Tibial artery (tissue), 4 donors: ENCODE measurements around the gene DLX4.

Experiments
- DNase-seq, 2 donors: peaks; one replicate each; pipeline ENCODE4 v3.0.0-alpha.2; 2019
- H3K27ac ChIP-seq, 2 donors: fragments of 200-600 bp; sonication (generic) in 1 of 2; 1 replicate in 1 of 2; 2 replicates in 1 of 2; pipeline ENCODE4 v1.5.1; 2018 to 2019; ENCODE audit warnings: mild to moderate bottlenecking in 1 of 2
- H3K27me3 ChIP-seq, 2 donors: fragments of 200-600 bp; sonication (generic) in 1 of 2; one replicate each; pipeline versions ENCODE4 v1.5.1 to v1.6.0; 2016 to 2019
- H3K36me3 ChIP-seq, 3 donors: fragments of 200-600 bp; sonication (generic) in 2 of 3; one replicate each; pipeline ENCODE4 v1.5.1; 2016 to 2019; ENCODE audit warnings: mild to moderate bottlenecking in 2 of 3
- H3K4me1 ChIP-seq, 4 donors: fragments of 200-600 bp; sonication (generic) in 2 of 4; 1 replicate in 3 of 4; 2 replicates in 1 of 4; pipeline ENCODE4 v1.5.1; 2016 to 2019
- H3K4me3 ChIP-seq, 2 donors: fragments of 200-600 bp; sonication (generic) in 1 of 2; 1 replicate in 1 of 2; 2 replicates in 1 of 2; pipeline ENCODE4 v1.5.1; 2018 to 2019; ENCODE audit warnings: mild to moderate bottlenecking in 2 of 2
- H3K9me3 ChIP-seq, 3 donors: fragments of 200-600 bp; sonication (generic) in 1 of 3; one replicate each; pipeline ENCODE4 v1.5.1; 2016 to 2019
- CTCF ChIP-seq, 2 experiments: fragments of 200-600 bp in 1 of 2; fragments of 450-650 bp in 1 of 2; IDR thresholded peaks; one replicate each; pipeline ENCODE4 v1.5.1; 2017 to 2019; ENCODE audit warnings: antibody characterized with exemption in 2 of 2, mild to moderate bottlenecking in 1 of 2, moderate library complexity in 1 of 2
- intact Hi-C: fragments of 100-400 bp; cut with DNase I; formaldehyde crosslinking; loops from one replicate; pipeline ENCODE4 v1.15.0; 2023; ENCODE audit warnings: low total_unique reads

Gene DLX4

GRCh38 chr17:49965524-49965909 lies 3.5 kb upstream of the DLX4 start:
- no peaks in the 10 kb centered on the region for H3K9me3 ChIP-seq
- H3K27ac ChIP-seq = no peak overlapping the region
- peaks cover 0 to 43% (median 26%) of the 10 kb centered on the region in 4 donors for H3K4me1 ChIP-seq
- no peak overlapping the region for H3K4me3 ChIP-seq
- no peaks in the 10 kb centered on the region for H3K36me3 ChIP-seq
- H3K27me3 ChIP-seq = peaks cover 14 to 94% of the 10 kb centered on the region in 2 donors
- no peak for TF ChIP-seq CTCF (IDR thresholded peaks at IDR 0.05)
- intact Hi-C loops = no loop called here
- DNase-seq = no peak

GRCh38 chr17:49966767-49967166 lies 2.2 kb upstream of the DLX4 start:
- no peak overlapping the region for H3K27ac ChIP-seq
- peaks cover 0 to 49% (median 31%) of the 10 kb centered on the region in 4 donors for H3K4me1 ChIP-seq
- H3K9me3 ChIP-seq = no peaks in the 10 kb centered on the region
- DNase-seq = no peak
- H3K36me3 ChIP-seq = no peaks in the 10 kb centered on the region
- H3K4me3 ChIP-seq = no peak overlapping the region
- H3K27me3 ChIP-seq = peaks cover 14 to 100% of the 10 kb centered on the region in 2 donors
- intact Hi-C loops = no loop called here
- TF ChIP-seq CTCF (IDR thresholded peaks at IDR 0.05) = no peak

GRCh38 chr17:49967205-49967604 lies 1.8 kb upstream of the DLX4 start:
- H3K9me3 ChIP-seq = no peaks in the 10 kb centered on the region
- DNase-seq = no peak
- H3K4me3 ChIP-seq = no peak overlapping the region
- no peak overlapping the region for H3K27ac ChIP-seq
- intact Hi-C loops = no loop called here
- no peaks in the 10 kb centered on the region for H3K36me3 ChIP-seq
- no peak for TF ChIP-seq CTCF (IDR thresholded peaks at IDR 0.05)
- peaks cover 15 to 100% of the 10 kb centered on the region in 2 donors for H3K27me3 ChIP-seq
- peaks cover 0 to 53% (median 35%) of the 10 kb centered on the region in 4 donors for H3K4me1 ChIP-seq

DNA sequence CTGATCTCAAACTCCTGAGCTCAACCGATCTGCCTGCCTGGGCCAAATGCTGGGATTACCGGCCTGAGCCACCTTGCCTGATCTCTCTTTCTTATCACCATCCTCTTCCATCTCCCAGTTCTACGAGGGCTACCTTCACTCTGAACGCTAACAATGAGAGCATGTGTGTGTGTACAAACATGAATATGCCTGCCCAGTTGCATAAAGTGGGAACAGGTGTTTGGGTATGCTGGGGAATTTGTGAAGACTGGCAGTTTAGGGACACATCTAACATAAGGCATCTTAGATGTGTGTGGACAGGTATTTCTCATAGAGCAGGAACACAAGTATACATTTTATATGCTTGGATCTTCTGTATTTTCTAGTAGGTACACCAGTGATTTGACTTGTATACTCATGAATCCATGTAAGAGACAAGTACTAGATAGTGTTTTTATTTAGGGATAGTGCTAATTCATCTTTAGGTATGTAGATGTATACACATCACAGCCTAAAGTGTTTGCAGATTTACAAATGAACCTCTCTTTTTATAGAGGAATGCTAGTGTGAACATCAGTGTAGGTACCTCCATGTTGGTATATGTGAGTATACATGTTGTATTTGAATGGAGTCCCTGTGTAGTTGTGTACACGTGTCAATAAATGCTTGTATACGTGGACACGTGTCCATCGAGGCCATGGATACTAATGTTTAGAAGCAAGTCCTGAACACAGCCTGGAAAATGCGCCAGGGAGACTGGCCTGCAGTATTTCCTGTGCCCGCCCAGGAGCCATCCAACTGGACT lies 1.2 kb upstream of the DLX4 start:
- intact Hi-C loops = no loop called here
- no peak overlapping the region for H3K27ac ChIP-seq
- H3K4me1 ChIP-seq = peaks cover 0 to 59% (median 41%) of the 10 kb centered on the region in 4 donors
- DNase-seq = no peak
- no peak for TF ChIP-seq CTCF (IDR thresholded peaks at IDR 0.05)
- H3K4me3 ChIP-seq = peak overlapping the region; percentile 28 to 50
- peaks cover 21 to 100% of the 10 kb centered on the region in 2 donors for H3K27me3 ChIP-seq
- H3K9me3 ChIP-seq = no peaks in the 10 kb centered on the region
- no peaks in the 10 kb centered on the region for H3K36me3 ChIP-seq

DNA sequence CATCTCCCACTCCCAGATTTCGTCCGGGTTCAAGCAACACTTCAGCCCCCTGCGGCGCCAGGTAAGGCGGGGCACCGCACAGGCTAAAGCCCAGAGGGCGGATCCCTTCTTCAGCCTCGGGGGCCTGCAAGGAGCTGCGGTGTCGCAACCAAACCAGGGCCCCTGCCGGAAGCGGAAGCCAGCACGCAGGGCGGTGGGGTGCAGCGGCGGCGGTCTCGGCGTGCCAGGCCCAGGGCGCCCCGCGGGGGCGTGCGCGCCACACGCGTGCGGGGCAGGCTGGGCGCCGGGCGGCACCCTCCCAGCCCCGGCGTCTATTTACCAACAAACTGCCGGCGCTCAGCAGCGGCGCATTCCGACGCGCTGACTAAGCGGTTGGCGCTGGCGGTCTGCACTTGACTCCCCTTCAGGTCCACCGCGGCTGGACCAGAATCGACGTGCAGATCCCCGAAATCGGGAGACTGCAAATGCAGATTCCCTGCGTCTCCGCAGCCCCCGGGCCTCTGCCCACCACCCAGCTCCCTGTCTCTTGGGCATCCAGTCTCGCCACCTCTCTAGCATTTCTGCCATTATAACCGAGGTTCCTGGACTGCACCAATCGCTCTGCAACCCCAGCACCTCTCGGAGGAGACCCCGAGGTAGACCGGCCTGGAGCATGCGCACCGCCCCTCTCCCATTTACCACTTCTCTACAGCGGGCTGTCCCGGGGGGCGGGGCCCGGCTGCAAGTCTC lies 421 bp upstream of the DLX4 start:
- peaks cover 0 to 64% (median 42%) of the 10 kb centered on the region in 4 donors for H3K4me1 ChIP-seq
- peak in 1 of 2 donors; percentile 30 for DNase-seq
- peaks cover 21 to 100% of the 10 kb centered on the region in 2 donors for H3K27me3 ChIP-seq
- no peak overlapping the region for H3K27ac ChIP-seq
- H3K4me3 ChIP-seq = peak overlapping the region; percentile 28 to 50
- TF ChIP-seq CTCF (IDR thresholded peaks at IDR 0.05) = no peak
- H3K36me3 ChIP-seq = no peaks in the 10 kb centered on the region
- intact Hi-C loops = no loop called here
- H3K9me3 ChIP-seq = no peaks in the 10 kb centered on the region
